Body of pancreas (tissue), 4 donors: ENCODE results near the gene CNTD1. TPM values are rescaled to one million over a fixed set of nuclear protein-coding genes. Genes with fewer than 3 reads are reported as not detected.

Experiments used
- ATAC-seq: fragments of 150-250 bp; one replicate; pipeline ENCODE4 v1.9.1; 2016
- DNase-seq, 4 donors: peaks; one replicate each; pipeline ENCODE4 v3.0.0-alpha.2; 2019
- H3K27ac ChIP-seq, 4 donors: fragments of 200-600 bp; sonication (generic); 1 replicate in 3 of 4; 2 replicates in 1 of 4; pipeline versions ENCODE4 v1.5.1 to v1.6.1; 2016 to 2019; ENCODE audit warnings: mild to moderate bottlenecking in 1 of 4, mixed read lengths in 1 of 4, moderate library complexity in 1 of 4
- H3K27me3 ChIP-seq, 2 donors: fragments of 200-600 bp; sonication (generic); one replicate each; pipeline ENCODE4 v1.6.0; 2016; ENCODE audit warnings: mild to moderate bottlenecking in 1 of 2
- H3K36me3 ChIP-seq, 2 donors: fragments of 200-600 bp; sonication (generic); replicated peaks in 1 of 2; 2 replicates each; pipeline ENCODE4 v1.5.1; 2016; ENCODE audit warnings: low read depth in 2 of 2; ENCODE audit not compliant: insufficient read depth in 1 of 2
- H3K4me1 ChIP-seq: fragments of 200-600 bp; sonication (generic); one replicate; pipeline ENCODE4 v1.6.0; 2016
- H3K4me3 ChIP-seq, 2 donors: fragments of 200-600 bp; sonication (generic); 1 replicate in 1 of 2; 2 replicates in 1 of 2; pipeline ENCODE4 v1.5.1; 2016 to 2019
- H3K9me3 ChIP-seq, 3 donors: fragments of 200-600 bp; sonication (generic); 1 replicate in 2 of 3; 2 replicates in 1 of 3; pipeline ENCODE4 v1.5.1; 2016
- POLR2A ChIP-seq, 3 donors: fragments of 450-650 bp; IDR thresholded peaks; one replicate each; pipeline ENCODE4 v1.6.1; 2016; ENCODE audit warnings: antibody characterized with exemption in 3 of 3, mild to moderate bottlenecking in 2 of 3
- WGBS, 2 donors: methylation state at CpG; one replicate each; pipeline ENCODE4 v1.1.5; 2017; 5-methylcytosine and 5-hydroxymethylcytosine counted together
- intact Hi-C: fragments of 100-400 bp; cut with DNase I; formaldehyde crosslinking; loops from one replicate; pipeline ENCODE4 v1.15.1; 2023
- total RNA-seq, 2 donors: library from RNA; depleted of rRNA; stranded (reverse); fragments of >200 nt; gene quantifications; one replicate each; pipeline ENCODE4 v1.1.0, GENCODE V29; 2016
- TF ChIP-seq, protein P1 (sequence below), 7 experiments: fragments of 450-650 bp in 4 of 7; fragments of 200-600 bp in 3 of 7; sonication (generic) in 3 of 7; IDR thresholded peaks; one replicate each; pipeline ENCODE4 v1.5.1; 2016 to 2019; ENCODE audit warnings: antibody characterized with exemption in 7 of 7

The CNTD1 gene
- total RNA-seq, 2 donors from 2014 or later, result not detected

DNA sequence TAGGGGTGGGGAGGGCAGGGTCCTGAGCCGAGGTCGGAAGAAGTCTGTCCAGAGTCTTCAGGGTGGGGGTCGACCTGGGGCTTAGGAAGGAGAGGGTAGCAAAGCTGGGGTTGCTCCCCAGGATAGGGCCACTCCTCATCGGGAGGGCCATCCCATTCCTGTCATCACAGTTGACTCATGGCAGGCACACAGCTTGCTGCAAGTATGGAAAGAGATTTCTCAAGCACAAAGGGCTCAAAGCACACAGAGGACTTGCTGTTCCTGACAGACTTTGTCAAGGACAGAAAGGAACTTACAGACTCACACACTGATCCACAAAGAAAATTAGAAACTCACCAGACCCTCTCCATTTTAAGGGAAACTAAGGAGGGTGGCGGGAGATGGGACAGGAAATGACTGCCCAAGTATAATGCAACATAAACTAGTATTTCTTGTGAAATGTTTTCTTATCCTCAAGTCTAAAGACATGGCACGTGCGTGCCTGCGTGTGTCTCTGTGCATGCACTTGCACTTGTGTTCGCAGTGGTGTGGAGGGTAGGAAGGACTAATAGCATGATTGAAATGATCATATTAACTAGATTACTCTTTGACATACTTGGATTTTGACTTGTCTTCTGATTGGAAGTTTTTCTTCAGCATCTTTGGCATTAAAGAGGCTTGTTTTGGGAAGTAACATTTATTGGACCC is 48.1 kb downstream of the CNTD1 start:
- WGBS, 2 donors, result 61 to 65% methylated on average over 9 of the region's 9 CpGs
- H3K4me1 ChIP-seq, result peaks cover 14% of the 10 kb centered on the region
- no peak overlapping the region for H3K4me3 ChIP-seq
- no peaks in the 10 kb centered on the region for H3K9me3 ChIP-seq
- peak overlapping the region in 1 of 4 donors; percentile 11 for H3K27ac ChIP-seq
- peak in 2 of 4 donors; percentile 10 to 32 for DNase-seq
- intact Hi-C loops, result loop anchor here (5.0 kb wide), 1 partner anchor 86 kb away; no protein-coding TSS in a partner anchor
- H3K36me3 ChIP-seq, result peaks cover 8 to 15% of the 10 kb centered on the region in 2 donors
- ATAC-seq, result no peak
- no peaks in the 10 kb centered on the region for H3K27me3 ChIP-seq
- TF ChIP-seq, protein P1, sequence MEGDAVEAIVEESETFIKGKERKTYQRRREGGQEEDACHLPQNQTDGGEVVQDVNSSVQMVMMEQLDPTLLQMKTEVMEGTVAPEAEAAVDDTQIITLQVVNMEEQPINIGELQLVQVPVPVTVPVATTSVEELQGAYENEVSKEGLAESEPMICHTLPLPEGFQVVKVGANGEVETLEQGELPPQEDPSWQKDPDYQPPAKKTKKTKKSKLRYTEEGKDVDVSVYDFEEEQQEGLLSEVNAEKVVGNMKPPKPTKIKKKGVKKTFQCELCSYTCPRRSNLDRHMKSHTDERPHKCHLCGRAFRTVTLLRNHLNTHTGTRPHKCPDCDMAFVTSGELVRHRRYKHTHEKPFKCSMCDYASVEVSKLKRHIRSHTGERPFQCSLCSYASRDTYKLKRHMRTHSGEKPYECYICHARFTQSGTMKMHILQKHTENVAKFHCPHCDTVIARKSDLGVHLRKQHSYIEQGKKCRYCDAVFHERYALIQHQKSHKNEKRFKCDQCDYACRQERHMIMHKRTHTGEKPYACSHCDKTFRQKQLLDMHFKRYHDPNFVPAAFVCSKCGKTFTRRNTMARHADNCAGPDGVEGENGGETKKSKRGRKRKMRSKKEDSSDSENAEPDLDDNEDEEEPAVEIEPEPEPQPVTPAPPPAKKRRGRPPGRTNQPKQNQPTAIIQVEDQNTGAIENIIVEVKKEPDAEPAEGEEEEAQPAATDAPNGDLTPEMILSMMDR (IDR thresholded peaks at IDR 0.05), result no peak
- TF ChIP-seq POLR2A (IDR thresholded peaks at IDR 0.05), result no peak

- WGBS, 2 donors, result 51 to 64% methylated on average over 3 of the region's 3 CpGs
- ATAC-seq, result no peak
- H3K27ac ChIP-seq, result no peak overlapping the region
- H3K36me3 ChIP-seq, result peaks cover 7 to 10% of the 10 kb centered on the region in 2 donors
- H3K4me3 ChIP-seq, result no peak overlapping the region
- peak in 1 of 4 donors; percentile 5 for DNase-seq
- peaks cover 14% of the 10 kb centered on the region for H3K4me1 ChIP-seq
- no peaks in the 10 kb centered on the region for H3K9me3 ChIP-seq
- TF ChIP-seq, protein P1 (IDR thresholded peaks at IDR 0.05), result no peak
- no peak for TF ChIP-seq POLR2A (IDR thresholded peaks at IDR 0.05)
- intact Hi-C loops, result loop anchor here (5.0 kb wide), 1 partner anchor 84 kb away; no protein-coding TSS in a partner anchor
- H3K27me3 ChIP-seq, result no peaks in the 10 kb centered on the region
Observed at GRCh38 chr17:42848093-42848492, 49.4 kb downstream of the CNTD1 start.

GRCh38 chr17:42849031-42849430 is 50.4 kb downstream of the CNTD1 start:
- Histone ChIP-seq H3K4me3 (no peak overlapping the region), H3K27me3 (no peaks in the 10 kb centered on the region), H3K36me3 (peaks cover 7 to 9% of the 10 kb centered on the region in 2 donors), H3K4me1 (peaks cover 14% of the 10 kb centered on the region), H3K9me3 (no peaks in the 10 kb centered on the region), H3K27ac (no peak overlapping the region)
- WGBS, 2 donors, result 75% methylated on average over 9 of the region's 9 CpGs; no CpG with 5 or more reads in 1 of the 2 donors
- no peak for ATAC-seq
- TF ChIP-seq POLR2A (IDR thresholded peaks at IDR 0.05), result no peak
- TF ChIP-seq, protein P1 (IDR thresholded peaks at IDR 0.05), result no peak
- DNase-seq, result no peak
- intact Hi-C loops, result loop anchor here (5.0 kb wide), 1 partner anchor 83 kb away; no protein-coding TSS in a partner anchor

- Histone ChIP-seq H3K36me3 (peaks cover 6 to 9% of the 10 kb centered on the region in 2 donors), H3K27me3 (no peaks in the 10 kb centered on the region), H3K4me3 (no peak overlapping the region), H3K9me3 (no peaks in the 10 kb centered on the region), H3K27ac (no peak overlapping the region), H3K4me1 (peaks cover 14% of the 10 kb centered on the region)
- TF ChIP-seq POLR2A (IDR thresholded peaks at IDR 0.05), result no peak
- TF ChIP-seq, protein P1 (IDR thresholded peaks at IDR 0.05), result no peak
- intact Hi-C loops, result loop anchor here (5.0 kb wide), 1 partner anchor 83 kb away; no protein-coding TSS in a partner anchor
- WGBS, 2 donors, result 37 to 38% methylated on average over 5 to 8 of the region's 8 CpGs
- peak in 1 of 4 donors; percentile 32 for DNase-seq
- no peak for ATAC-seq
Observed at GRCh38 chr17:42849451-42850181, 51.0 kb downstream of the CNTD1 start.
